Right ventricle myocardium inferior (tissue), 1 donor: ENCODE results near the gene TOP1. TPM values are rescaled to one million over a fixed set of nuclear protein-coding genes. Genes with fewer than 3 reads are reported as not detected.

Experiments
- ATAC-seq: fragments of 200-7000 bp; cut with Tn5 transposase; one replicate; pipeline ENCODE4 v1.9.1; 2020; ENCODE audit warnings: mild to moderate bottlenecking, moderate library complexity
- DNase-seq: peaks from one replicate; pipeline ENCODE4 v3.0.0; 2021; ENCODE audit errors: missing footprints
- intact Hi-C: fragments of 100-400 bp; cut with DNase I; formaldehyde crosslinking; loops from one replicate; pipeline ENCODE4 v1.11.0; 2022
- total RNA-seq: library from RNA; stranded (reverse); fragmentation: NEBNext Ultra II Directional; extraction: Animal tissue kit (Norgen Biotek cat#: 25700); gene quantifications from one replicate; pipeline ENCODE4 v1.2.1, GENCODE V29; 2021
- donor health status: DM: no; HTN: yes; CAD: no; lungs with severe emphysema.

The TOP1 gene
- total RNA-seq, 1 donor from 2014 or later, result 23.9 TPM

- ATAC-seq, result peak; percentile 34
Measured at GRCh38 chr20:41145821-41146620, 117.4 kb downstream of the TOP1 start.

GRCh38 chr20:41147767-41148191, 119.2 kb downstream of the TOP1 start:
- no peak for DNase-seq
- intact Hi-C loops, result no loop called here

More at GRCh38 chr20:41145821-41146620, 117.4 kb downstream of the TOP1 start:
- DNase-seq, result peak; percentile 74
- intact Hi-C loops, result no loop called here

DNA sequence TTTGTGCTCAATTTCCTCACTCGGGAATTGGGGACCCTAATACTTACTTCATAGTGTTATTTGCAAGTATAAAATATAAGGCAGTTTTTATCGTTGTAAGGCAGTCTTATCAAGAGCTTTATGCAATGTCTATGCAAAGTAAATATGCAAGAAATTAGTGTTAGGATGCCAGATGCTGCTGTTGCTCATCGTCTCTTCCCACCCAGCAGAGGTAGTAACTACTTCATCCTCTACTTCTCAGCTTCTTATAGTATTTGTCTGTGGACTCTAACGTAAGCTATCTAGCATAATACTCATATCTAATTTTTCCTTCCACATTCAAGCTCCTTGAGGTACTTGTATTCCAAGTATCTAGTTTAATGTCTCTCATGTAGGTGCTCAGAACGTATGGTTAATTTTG, 120.3 kb downstream of the TOP1 start:
- no peak for ATAC-seq
- no peak for DNase-seq
- intact Hi-C loops, result no loop called here

More at GRCh38 chr20:41147767-41148191, 119.2 kb downstream of the TOP1 start:
- ATAC-seq, result peak; percentile 73

- no peak for DNase-seq
Measured at GRCh38 chr20:41150664-41151063, 122.0 kb downstream of the TOP1 start.

GRCh38 chr20:41151134-41151869, 122.7 kb downstream of the TOP1 start:
- intact Hi-C loops, result no loop called here

More at GRCh38 chr20:41150664-41151063, 122.0 kb downstream of the TOP1 start:
- intact Hi-C loops, result no loop called here
- ATAC-seq, result no peak

GRCh38 chr20:41152108-41152757, 123.6 kb downstream of the TOP1 start:
- ATAC-seq, result no peak
- DNase-seq, result no peak
- intact Hi-C loops, result no loop called here

More at GRCh38 chr20:41151134-41151869, 122.7 kb downstream of the TOP1 start:
- DNase-seq (no peak), ATAC-seq (no peak)

- intact Hi-C loops, result loop anchor here (2.0 kb wide), 1 partner anchor 18 kb away; no protein-coding TSS in a partner anchor
- ATAC-seq (peak; percentile 81), DNase-seq (no peak)
Measured at GRCh38 chr20:41154436-41155176, 126.0 kb downstream of the TOP1 start.

DNA sequence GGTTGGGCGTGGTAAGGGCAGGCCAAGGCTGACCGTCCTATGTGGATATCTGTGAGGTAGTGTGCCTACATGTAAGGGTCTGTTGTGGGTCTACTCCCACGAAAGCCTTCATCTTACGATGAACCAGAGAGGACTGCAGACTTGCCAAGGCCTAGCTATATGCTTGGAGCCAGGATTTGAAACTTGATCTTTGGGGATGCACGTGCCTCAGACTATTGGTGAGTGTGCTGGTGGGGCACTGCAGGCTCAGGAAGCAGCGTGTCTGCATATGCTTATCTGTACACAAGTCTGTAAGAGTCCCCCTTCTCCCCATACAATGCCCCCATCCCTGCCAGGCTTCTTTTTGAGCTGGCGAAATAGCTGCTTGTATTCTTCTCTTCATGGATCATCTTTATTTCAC, 126.6 kb downstream of the TOP1 start:
- ATAC-seq (no peak), DNase-seq (no peak)
- intact Hi-C loops, result loop anchor here (2.0 kb wide), 1 partner anchor 18 kb away; no protein-coding TSS in a partner anchor

- ATAC-seq (no peak), DNase-seq (no peak)
- intact Hi-C loops, result no loop called here
Measured at GRCh38 chr20:41158082-41158625, 129.5 kb downstream of the TOP1 start.

DNA sequence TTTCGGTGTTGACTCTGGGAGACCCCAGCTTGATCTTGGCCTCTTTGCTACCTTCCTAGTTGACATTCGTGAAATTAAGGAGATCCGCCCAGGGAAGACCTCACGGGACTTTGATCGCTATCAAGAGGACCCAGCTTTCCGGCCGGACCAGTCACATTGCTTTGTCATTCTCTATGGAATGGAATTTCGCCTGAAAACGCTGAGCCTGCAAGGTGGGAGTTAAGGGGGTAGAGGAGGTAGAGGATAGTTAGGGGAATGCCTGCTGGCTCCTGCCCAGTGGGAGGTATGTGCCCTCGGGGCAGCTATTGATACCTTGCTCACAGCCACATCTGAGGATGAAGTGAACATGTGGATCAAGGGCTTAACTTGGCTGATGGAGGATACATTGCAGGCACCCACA, 130.9 kb downstream of the TOP1 start:
- ATAC-seq, result no peak

GRCh38 chr20:41160686-41161085, 132.1 kb downstream of the TOP1 start:
- ATAC-seq, result no peak
- DNase-seq, result no peak
- intact Hi-C loops, result no loop called here

More for the DNA sequence above, 130.9 kb downstream of the TOP1 start:
- DNase-seq, result no peak
- intact Hi-C loops, result no loop called here

- ATAC-seq (no peak), DNase-seq (no peak)
- intact Hi-C loops, result no loop called here
Measured at GRCh38 chr20:41161886-41162285, 133.3 kb downstream of the TOP1 start.

DNA sequence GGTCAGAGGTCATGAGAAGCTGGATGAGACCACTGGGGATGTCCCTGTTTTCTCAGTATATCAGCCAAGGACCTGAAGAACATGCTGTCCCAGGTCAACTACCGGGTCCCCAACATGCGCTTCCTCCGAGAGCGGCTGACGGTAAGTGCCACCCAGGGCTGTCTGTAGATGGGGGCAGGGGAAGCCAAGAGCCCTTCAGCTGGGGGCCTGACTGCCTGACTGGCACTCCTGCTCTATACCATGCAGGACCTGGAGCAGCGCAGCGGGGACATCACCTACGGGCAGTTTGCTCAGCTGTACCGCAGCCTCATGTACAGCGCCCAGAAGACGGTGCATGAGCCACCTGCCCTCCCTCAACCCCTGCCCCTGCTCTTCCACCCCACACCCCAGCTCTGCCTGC, 133.8 kb downstream of the TOP1 start:
- DNase-seq (no peak), ATAC-seq (no peak)
- intact Hi-C loops, result no loop called here

DNA sequence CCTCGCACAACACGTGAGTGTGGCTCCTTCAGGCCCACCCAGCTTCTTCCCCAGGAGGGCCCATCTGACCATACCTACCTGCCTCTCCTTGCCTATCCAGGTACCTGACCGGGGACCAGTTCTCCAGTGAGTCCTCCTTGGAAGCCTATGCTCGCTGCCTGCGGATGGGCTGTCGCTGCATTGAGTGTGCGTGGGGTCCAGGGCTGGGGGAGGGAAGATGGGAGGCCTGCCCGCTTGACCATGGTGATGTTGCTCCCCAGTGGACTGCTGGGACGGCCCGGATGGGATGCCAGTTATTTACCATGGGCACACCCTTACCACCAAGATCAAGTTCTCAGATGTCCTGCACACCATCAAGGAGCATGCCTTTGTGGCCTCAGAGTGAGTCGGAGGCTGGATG, 135.2 kb downstream of the TOP1 start:
- intact Hi-C loops, result no loop called here
- ATAC-seq (no peak), DNase-seq (no peak)

GRCh38 chr20:41165001-41165882, 136.6 kb downstream of the TOP1 start:
- no peak for ATAC-seq
- intact Hi-C loops, result no loop called here
- no peak for DNase-seq

- ATAC-seq (no peak), DNase-seq (no peak)
- intact Hi-C loops, result no loop called here
Measured at GRCh38 chr20:41166201-41167117, 137.8 kb downstream of the TOP1 start.

DNA sequence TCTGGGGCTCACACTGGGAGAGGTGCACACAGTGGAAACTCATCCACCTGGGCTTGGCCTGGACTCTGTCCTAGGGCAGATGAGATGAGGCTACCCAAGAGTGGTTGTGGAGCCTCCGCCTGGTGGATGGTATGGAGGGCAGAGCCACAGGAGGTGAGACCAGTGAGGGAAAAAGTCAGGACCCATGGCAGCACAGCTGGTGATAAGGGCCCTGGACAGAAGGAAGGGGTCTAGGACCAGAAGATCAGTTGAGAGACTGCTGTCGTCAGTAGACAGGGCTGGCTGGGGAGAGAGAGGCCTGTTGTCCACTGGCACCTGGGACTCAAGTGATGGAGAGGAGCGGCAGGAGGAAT, 138.5 kb downstream of the TOP1 start:
- intact Hi-C loops, result no loop called here
- DNase-seq, result no peak

More for the DNA sequence above, 138.5 kb downstream of the TOP1 start:
- ATAC-seq, result no peak
